ENCODE measurements around the gene VAPA. TPM values are rescaled to one million over a fixed set of nuclear protein-coding genes. Genes with fewer than 3 reads are reported as not detected.

VAPA gene
- total RNA-seq, 2 experiments from 2014 or later, result 146 to 152 TPM

DNA sequence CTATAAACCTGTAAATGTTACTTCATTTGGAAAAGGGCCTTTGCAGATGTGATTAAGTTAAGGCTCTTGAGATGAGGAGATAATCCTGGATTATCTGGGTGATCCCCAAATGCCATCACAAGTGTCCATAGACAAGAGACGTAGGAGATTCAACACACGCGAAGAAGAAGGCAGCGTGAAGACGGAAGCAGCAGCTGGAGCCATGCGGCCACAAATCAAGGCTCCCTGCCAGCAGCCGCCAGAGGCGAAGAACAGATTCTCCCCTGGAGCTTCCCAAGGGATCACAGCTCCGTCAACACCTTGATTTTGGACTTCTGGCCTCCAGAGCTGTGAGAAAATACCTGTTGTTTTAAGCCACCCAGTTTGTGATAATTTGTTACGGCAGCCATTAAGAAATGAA, 11.0 kb upstream of the VAPA start:
- POLR2A ChIA-PET, result no interaction called here
- Mint-ChIP-seq H3K27ac (no peak overlapping the region), H3K36me3 (ENCODE audit: low read depth) (no peaks in the 10 kb centered on the region), H3K27me3 (peaks cover 10% of the 10 kb centered on the region), H3K4me1 (ENCODE audit: low read depth) (peaks cover 9% of the 10 kb centered on the region), H3K4me3 (no peak overlapping the region), H3K9me3 (no peaks in the 10 kb centered on the region)
- DNase-seq (no peak), ATAC-seq (no peak)
- intact Hi-C loops (cut with micrococcal nuclease), result no loop called here
- TF ChIP-seq, protein P1, sequence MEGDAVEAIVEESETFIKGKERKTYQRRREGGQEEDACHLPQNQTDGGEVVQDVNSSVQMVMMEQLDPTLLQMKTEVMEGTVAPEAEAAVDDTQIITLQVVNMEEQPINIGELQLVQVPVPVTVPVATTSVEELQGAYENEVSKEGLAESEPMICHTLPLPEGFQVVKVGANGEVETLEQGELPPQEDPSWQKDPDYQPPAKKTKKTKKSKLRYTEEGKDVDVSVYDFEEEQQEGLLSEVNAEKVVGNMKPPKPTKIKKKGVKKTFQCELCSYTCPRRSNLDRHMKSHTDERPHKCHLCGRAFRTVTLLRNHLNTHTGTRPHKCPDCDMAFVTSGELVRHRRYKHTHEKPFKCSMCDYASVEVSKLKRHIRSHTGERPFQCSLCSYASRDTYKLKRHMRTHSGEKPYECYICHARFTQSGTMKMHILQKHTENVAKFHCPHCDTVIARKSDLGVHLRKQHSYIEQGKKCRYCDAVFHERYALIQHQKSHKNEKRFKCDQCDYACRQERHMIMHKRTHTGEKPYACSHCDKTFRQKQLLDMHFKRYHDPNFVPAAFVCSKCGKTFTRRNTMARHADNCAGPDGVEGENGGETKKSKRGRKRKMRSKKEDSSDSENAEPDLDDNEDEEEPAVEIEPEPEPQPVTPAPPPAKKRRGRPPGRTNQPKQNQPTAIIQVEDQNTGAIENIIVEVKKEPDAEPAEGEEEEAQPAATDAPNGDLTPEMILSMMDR (IDR thresholded peaks at IDR 0.05), result no peak
- CTCF ChIA-PET, result no interaction called here

DNA sequence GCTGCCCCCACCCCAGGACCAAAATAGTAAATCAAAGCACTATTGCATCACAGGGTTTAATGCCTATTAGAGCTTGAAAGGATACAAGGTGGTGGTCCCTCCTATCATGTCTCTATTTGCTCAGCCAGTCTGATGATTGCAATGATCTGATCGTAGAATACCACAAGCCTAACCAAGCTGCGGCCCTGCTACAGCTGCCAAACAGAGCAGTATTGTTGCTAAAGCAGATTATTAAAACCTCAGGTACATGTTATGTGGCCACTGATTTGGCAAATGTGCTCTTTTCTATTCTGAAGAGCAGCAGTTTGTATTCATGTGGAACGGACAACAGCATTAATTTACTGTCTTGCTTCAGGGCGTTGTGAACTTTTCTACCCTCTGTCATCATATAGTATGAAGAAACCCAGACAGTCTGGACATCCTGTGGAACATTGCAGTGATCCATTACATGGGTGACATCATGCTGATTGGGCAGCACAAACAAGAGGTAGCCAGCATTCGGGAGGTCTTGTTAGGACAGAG, 8.4 kb upstream of the VAPA start:
- H3K4me3 Mint-ChIP-seq, result no peak overlapping the region
- H3K9me3 Mint-ChIP-seq, result no peaks in the 10 kb centered on the region
- TF ChIP-seq, protein P1 (IDR thresholded peaks at IDR 0.05), result no peak
- no peak for ATAC-seq
- intact Hi-C loops (cut with micrococcal nuclease), result no loop called here
- DNase-seq, result no peak
- H3K36me3 Mint-ChIP-seq (ENCODE audit: low read depth), result no peaks in the 10 kb centered on the region
- no peak overlapping the region for H3K27ac Mint-ChIP-seq
- H3K27me3 Mint-ChIP-seq, result peaks cover 11% of the 10 kb centered on the region
- no peaks in the 10 kb centered on the region for H3K4me1 Mint-ChIP-seq (ENCODE audit: low read depth)
- ChIA-PET POLR2A (interaction anchor here (0.7 kb wide), 1 partner anchor 1783 kb away, joined by 3 read pairs; no protein-coding TSS in a partner anchor), CTCF (interaction anchor here (1.3 to 1.4 kb wide), 2 partner anchors 8 to 35 kb away, joined by 3 read pairs; partner anchors contain the start of gene VAPA)

DNA sequence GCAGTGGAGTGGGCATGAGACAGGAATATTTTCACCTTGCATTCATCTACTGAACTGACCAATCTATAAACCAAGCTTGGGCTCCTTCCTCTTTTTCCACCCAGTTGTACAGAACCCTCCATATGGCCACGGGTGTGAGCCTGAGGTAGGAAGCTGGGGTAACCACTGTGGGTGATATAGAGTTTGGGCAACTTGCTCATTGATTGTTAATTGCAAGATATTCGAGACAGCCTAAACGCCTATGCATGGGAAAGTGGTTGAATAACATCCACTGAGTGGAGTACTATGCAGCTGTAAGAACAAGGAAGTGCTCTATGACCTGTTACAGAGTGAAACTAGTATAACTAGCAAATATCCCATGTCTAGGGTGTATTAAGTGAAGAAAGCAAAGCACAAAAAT, 7.3 kb upstream of the VAPA start:
- H3K27ac Mint-ChIP-seq, result no peak overlapping the region
- H3K4me3 Mint-ChIP-seq, result no peak overlapping the region
- no peaks in the 10 kb centered on the region for H3K36me3 Mint-ChIP-seq (ENCODE audit: low read depth)
- ChIA-PET CTCF (interaction anchor here (1.4 kb wide), 1 partner anchor 36 kb away, joined by 3 read pairs; no protein-coding TSS in a partner anchor), POLR2A (interaction anchor here (0.7 kb wide), 1 partner anchor 1782 kb away, joined by 3 read pairs; no protein-coding TSS in a partner anchor)
- ATAC-seq (no peak), DNase-seq (no peak)
- peaks cover 11% of the 10 kb centered on the region for H3K27me3 Mint-ChIP-seq
- intact Hi-C loops (cut with micrococcal nuclease), result no loop called here
- H3K4me1 Mint-ChIP-seq (ENCODE audit: low read depth), result no peaks in the 10 kb centered on the region
- H3K9me3 Mint-ChIP-seq, result no peaks in the 10 kb centered on the region
- TF ChIP-seq, protein P1 (IDR thresholded peaks at IDR 0.05), result no peak

DNA sequence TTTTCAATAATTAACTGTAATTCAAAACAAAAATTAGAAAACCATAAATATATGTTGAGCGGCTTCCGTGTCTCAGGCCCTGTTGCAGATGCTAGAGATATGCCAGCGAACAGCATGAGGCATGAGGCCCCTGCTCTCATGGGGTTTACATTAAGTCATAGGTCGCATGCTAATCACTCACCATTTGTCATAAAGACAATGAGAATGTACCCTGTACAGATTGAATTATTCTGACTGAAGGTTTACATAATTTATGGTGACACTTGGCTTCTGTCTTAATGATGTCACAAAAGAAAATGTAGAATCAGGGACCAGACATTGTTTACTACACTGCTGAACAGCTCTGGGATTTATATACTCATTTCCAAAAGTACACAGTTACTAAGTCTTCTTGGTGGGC, 5.9 kb upstream of the VAPA start:
- no peak overlapping the region for H3K4me3 Mint-ChIP-seq
- intact Hi-C loops (cut with micrococcal nuclease), result no loop called here
- peaks cover 2% of the 10 kb centered on the region for H3K4me1 Mint-ChIP-seq (ENCODE audit: low read depth)
- POLR2A ChIA-PET, result no interaction called here
- DNase-seq (no peak), ATAC-seq (no peak)
- H3K27me3 Mint-ChIP-seq, result peaks cover 11% of the 10 kb centered on the region
- no peak overlapping the region for H3K27ac Mint-ChIP-seq
- H3K9me3 Mint-ChIP-seq, result no peaks in the 10 kb centered on the region
- H3K36me3 Mint-ChIP-seq (ENCODE audit: low read depth), result no peaks in the 10 kb centered on the region
- CTCF ChIA-PET, result no interaction called here
- TF ChIP-seq, protein P1 (IDR thresholded peaks at IDR 0.05), result no peak

DNA sequence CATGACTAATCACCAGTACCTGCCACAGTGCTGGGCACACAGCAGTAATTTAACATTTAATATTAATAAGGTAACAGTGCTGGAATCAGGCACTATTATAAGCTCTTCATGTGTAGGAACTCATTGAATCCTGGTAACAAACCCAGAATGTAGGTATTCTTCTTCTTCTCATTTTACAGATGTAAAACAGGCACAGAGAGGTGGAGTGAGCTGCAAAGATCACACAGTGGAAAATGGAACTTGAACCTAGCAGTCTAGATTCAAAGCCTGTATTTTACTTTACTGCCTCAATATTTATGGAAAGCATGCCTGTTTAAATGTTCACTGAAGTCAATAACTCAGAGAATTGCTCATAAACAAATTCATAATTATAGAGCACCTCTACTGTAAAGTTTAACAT, 3.7 kb upstream of the VAPA start:
- no peak for ATAC-seq
- Mint-ChIP-seq H3K36me3 (ENCODE audit: low read depth) (no peaks in the 10 kb centered on the region), H3K4me3 (no peak overlapping the region), H3K4me1 (ENCODE audit: low read depth) (peaks cover 6% of the 10 kb centered on the region), H3K27me3 (peaks cover 7% of the 10 kb centered on the region), H3K9me3 (no peaks in the 10 kb centered on the region), H3K27ac (no peak overlapping the region)
- TF ChIP-seq, protein P1 (IDR thresholded peaks at IDR 0.05), result no peak
- POLR2A ChIA-PET, result no interaction called here
- DNase-seq, result no peak
- intact Hi-C loops (cut with micrococcal nuclease), result no loop called here
- CTCF ChIA-PET, result no interaction called here

Measured in activated CD8-positive, alpha-beta T cell treated with anti-CD3 and anti-CD28 coated beads for 36 hours (primary cell).